Erythroblast (primary cell): ENCODE results near the gene ZNF207.

Experiments
- GATA1 ChIP-seq: IDR thresholded peaks from 2 replicates; pipeline ENCODE4 v1.6.1; 2011; ENCODE audit warnings: low read depth, mild to moderate bottlenecking, control low read depth, low read length, moderate library complexity
- POLR2A ChIP-seq: IDR thresholded peaks from 2 replicates; pipeline ENCODE4 v1.6.1; 2011; ENCODE audit warnings: mild to moderate bottlenecking, low read length

- TF ChIP-seq POLR2A (no peak), GATA1 (no peak)
Observed at GRCh38 chr17:32355649-32356377, 5.9 kb downstream of the ZNF207 start.
